Measurements from ENCODE around the gene MRPL45. TPM values are rescaled to one million over a fixed set of nuclear protein-coding genes. Genes with fewer than 3 reads are reported as not detected.

MRPL45 gene
- total and polyA plus RNA-seq, 9 of the 15 experiments (the other 6 are each of a cell fraction or from before 2014, with no cell fraction given) = 48.4 to 228 (median 76.8) TPM

- BruUV-seq (replicated peaks) = no TSS peak
- no peak for ATAC-seq
- no peak overlapping the region for H3K4me3 ChIP-seq
- H3K36me3 ChIP-seq (ENCODE audit: control insufficient read depth, insufficient read depth, low read length) = no peaks in the 10 kb centered on the region
- no peak overlapping the region for H3K4me2 ChIP-seq (ENCODE audit: insufficient read depth, low read length)
- H3K9me1 ChIP-seq (ENCODE audit: control insufficient read depth, insufficient read depth, low read length) = no peaks in the 10 kb centered on the region
- POLR2A ChIA-PET = interaction anchor here (0.7 to 1.5 kb wide), 6 partner anchors 8 to 54 kb away, joined by 3 to 5 read pairs (median 4); partner anchors contain the start of gene SOCS7
- H3K79me2 ChIP-seq (ENCODE audit: control insufficient read depth, insufficient read depth, low read length) = no peaks in the 10 kb centered on the region
- H3K27ac ChIP-seq (ENCODE audit: extremely low read depth, low read depth, low read length) = no peak overlapping the region
- H3K9ac ChIP-seq (ENCODE audit: insufficient read depth in 1 of 2, low read depth in 2 of 2, low read length in 2 of 2) = peak overlapping the region in 1 of 2 experiments; percentile 63; a peak in 2 of 4 replicates
- H4K20me1 ChIP-seq (replicated peaks; ENCODE audit: control insufficient read depth, insufficient read depth, low read length) = peaks cover 24% of the 10 kb centered on the region
- intact Hi-C loops (cut with micrococcal nuclease) = loop anchor here (5.0 kb wide), 1 partner anchor 78 kb away; no protein-coding TSS in a partner anchor
- DNase-seq (ENCODE audit: extremely low read depth in 1 of 4, low spot score in 3 of 4) = no peak
- CTCF ChIA-PET (ENCODE audit: low intra/inter-chr PET ratio) = interaction anchor here (2.4 kb wide), 1 partner anchor 80 kb away, joined by 20 read pairs; no protein-coding TSS in a partner anchor
- in situ Hi-C loops (cut with MboI) = no loop called here
- peaks cover 0 to 17% of the 10 kb centered on the region in 2 experiments; a peak in 1 of 5 replicates for H3K4me1 ChIP-seq (replicated peaks in 1 of 2; ENCODE audit: control insufficient read depth in 2 of 2, insufficient read depth in 2 of 2, low read length in 2 of 2)
- peaks cover 62 to 88% of the 10 kb centered on the region in 2 experiments for H3K27me3 ChIP-seq (ENCODE audit: control insufficient read depth in 2 of 2, insufficient read depth in 2 of 2, low read length in 2 of 2)
- no peak overlapping the region for H2AFZ ChIP-seq (ENCODE audit: low read depth, low read length)
- WGBS (ENCODE audit: insufficient coverage, low coverage, missing lambda C conversion rate) = 6% methylated on average over 29 of the region's 30 CpGs
- FAIRE-seq = no peak
- no peaks in the 10 kb centered on the region for H3K9me3 ChIP-seq (replicated peaks; ENCODE audit: control insufficient read depth, insufficient read depth, low read depth, low read length)
- TF ChIP-seq E2F3 (CRISPR knock-in tag; IDR thresholded peaks at IDR 0.05) = no peak
- no peak for TF ChIP-seq RCOR1 (IDR thresholded peaks at IDR 0.05; ENCODE audit: borderline replicate concordance in 1 of 2, low read depth in 2 of 2, low read length in 2 of 2)
- no peak for TF ChIP-seq NUFIP1 (IDR thresholded peaks at IDR 0.05; ENCODE audit: partially characterized antibody)
- TF ChIP-seq AFF1 (IDR thresholded peaks at IDR 0.05; ENCODE audit: low read depth in 1 of 2, partially characterized antibody in 2 of 2) = no peak
- TF ChIP-seq YBX1 (IDR thresholded peaks at IDR 0.05) = no peak
- TF ChIP-seq ZNF436 (CRISPR knock-in tag; IDR thresholded peaks at IDR 0.05) = no peak
- no peak for TF ChIP-seq ZNF316 (IDR thresholded peaks at IDR 0.05)
- TF ChIP-seq NCOR1 (IDR thresholded peaks at IDR 0.05) = no peak
- TF ChIP-seq E2F1 (CRISPR knock-in tag; IDR thresholded peaks at IDR 0.05) = no peak
- no peak for TF ChIP-seq MTA3 (IDR thresholded peaks at IDR 0.05; ENCODE audit: borderline replicate concordance)
- TF ChIP-seq ZNF311 (CRISPR knock-in tag; IDR thresholded peaks at IDR 0.05) = no peak
- no peak for TF ChIP-seq MBD2 (IDR thresholded peaks at IDR 0.05; ENCODE audit: borderline replicate concordance, low read depth)
- no peak for TF ChIP-seq SMARCC2 (IDR thresholded peaks at IDR 0.05; ENCODE audit: low read depth)
- TF ChIP-seq ZBTB43 (CRISPR knock-in tag; IDR thresholded peaks at IDR 0.05) = no peak
- no peak for TF ChIP-seq NFIX (CRISPR knock-in tag; IDR thresholded peaks at IDR 0.05; ENCODE audit: low read depth)
- no peak for TF ChIP-seq ARHGAP35 (IDR thresholded peaks at IDR 0.05; ENCODE audit: partially characterized antibody)
These were observed 37.8 kb downstream of the MRPL45 start for GRCh38 chr17:38334480-38335364.

All from K562 (cell line).